HCT116 (cell line): Measurements from ENCODE around the gene MANEAL. TPM values are rescaled to one million over a fixed set of nuclear protein-coding genes. Genes with fewer than 3 reads are reported as not detected.

Source experiments
- ATAC-seq: fragments of 200-7000 bp; cut with Tn5 transposase; 2 replicates; pipeline ENCODE4 v1.9.1; 2020; ENCODE audit warnings: mild to moderate bottlenecking, moderate library complexity
- BruUV-seq: library from RNA; stranded (reverse); fragments of 400-500 nt; replicated peaks from 2 replicates; lab custom pipeline; 2021; lab: Mats Ljungman, UMichigan
- CTCF ChIA-PET: fragments of 300-600 bp; sonication (Branson Sonifier 250); formaldehyde crosslinking; loops from one replicate; lab custom pipeline; 2021; ENCODE audit warnings: antibody characterized with exemption; lab: Charles Lee
- POLR2A ChIA-PET: fragments of 300-600, 350-600 bp; sonication (Branson Sonifier 250); formaldehyde crosslinking; loops from one replicate; lab custom pipeline; 2021; ENCODE audit warnings: antibody characterized with exemption; lab: Charles Lee
- RAD21 ChIA-PET, 2 experiments: fragments of 300-600 bp; sonication (Branson Sonifier 250); formaldehyde crosslinking; loops; one replicate each; lab custom pipeline; 2023; ENCODE audit warnings: low total read pairs in 2 of 2; ENCODE audit not compliant: uncharacterized antibody in 2 of 2, unreplicated experiment in 2 of 2, low non-redundant PET in 1 of 2; lab: Charles Lee
- DNase-seq: peaks from one replicate; pipeline ENCODE4 v3.0.0-alpha.2; 2010; ENCODE audit warnings: low read depth, low spot score
- H2AFZ ChIP-seq: fragments of 200-600 bp; shearing (Covaris generic), sonication (generic); 2 replicates; pipeline ENCODE4 v1.6.1; 2017; ENCODE audit warnings: low read depth, mixed run types, mixed read lengths, antibody characterized with exemption, low read length; ENCODE audit not compliant: poor library complexity, severe bottlenecking
- H3K27ac ChIP-seq: 2 replicates; pipeline ENCODE4 v1.5.1; 2012; ENCODE audit warnings: low read depth, low read length
- H3K27me3 ChIP-seq: fragments of 200-600 bp; sonication (generic); 2 replicates; pipeline ENCODE4 v1.6.1; 2016; ENCODE audit warnings: mixed run types, low read length, mixed read lengths; ENCODE audit not compliant: insufficient read depth
- H3K36me3 ChIP-seq, 2 experiments: fragments of 200-500 bp in 1 of 2; fragments of 200-600 bp in 1 of 2; sonication (Bioruptor generic) in 1 of 2; sonication (generic) in 1 of 2; 2 replicates each; pipeline versions ENCODE4 v1.5.1 to v1.6.1; 2014 to 2016; ENCODE audit warnings: low read length in 2 of 2, inconsistent platforms in 1 of 2, mixed read lengths in 1 of 2, mixed run types in 1 of 2; ENCODE audit not compliant: insufficient read depth in 2 of 2, control insufficient read depth in 1 of 2
- H3K4me1 ChIP-seq, 2 experiments: fragments of 200-600 bp in 1 of 2; sonication (generic) in 1 of 2; 2 replicates each; pipeline versions ENCODE4 v1.5.1 to v1.6.1; 2012 to 2017; ENCODE audit warnings: low read length in 2 of 2, inconsistent platforms in 1 of 2, mild to moderate bottlenecking in 1 of 2, mixed read lengths in 1 of 2, mixed run types in 1 of 2, moderate library complexity in 1 of 2; ENCODE audit not compliant: insufficient read depth in 2 of 2, control insufficient read depth in 1 of 2
- H3K4me2 ChIP-seq: fragments of 200-600 bp; sonication (generic); 2 replicates; pipeline ENCODE4 v1.6.1; 2017; ENCODE audit warnings: mixed run types, low read length, mixed read lengths
- H3K4me3 ChIP-seq, 2 experiments: fragments of 200-600 bp in 1 of 2; sonication (generic) in 1 of 2; replicated peaks in 1 of 2; 2 replicates each; pipeline ENCODE4 v1.5.1; 2011 to 2016; ENCODE audit warnings: low read length in 2 of 2, control low read depth in 1 of 2, low read depth in 1 of 2, mild to moderate bottlenecking in 1 of 2, mixed read lengths in 1 of 2, mixed run types in 1 of 2
- H3K79me2 ChIP-seq: fragments of 200-600 bp; sonication (generic); 2 replicates; pipeline ENCODE4 v1.6.1; 2017; ENCODE audit warnings: mild to moderate bottlenecking, mixed run types, low read length, moderate library complexity, mixed read lengths; ENCODE audit not compliant: insufficient read depth
- H3K9ac ChIP-seq: fragments of 200-600 bp; sonication (generic); 2 replicates; pipeline ENCODE4 v1.6.1; 2016; ENCODE audit warnings: low read length, mixed read lengths
- H3K9me2 ChIP-seq: fragments of 200-600 bp; sonication (generic), shearing (Covaris generic); 2 replicates; pipeline ENCODE4 v1.6.1; 2017; ENCODE audit warnings: mixed run types, mild to moderate bottlenecking, moderate library complexity; ENCODE audit not compliant: insufficient read depth
- H3K9me3 ChIP-seq, 2 experiments: fragments of 200-500 bp in 1 of 2; fragments of 200-600 bp in 1 of 2; sonication (Bioruptor generic) in 1 of 2; sonication (generic) in 1 of 2; 2 replicates each; pipeline ENCODE4 v1.6.1; 2014 to 2017; ENCODE audit warnings: low read length in 2 of 2, mixed read lengths in 2 of 2, inconsistent platforms in 1 of 2, low read depth in 1 of 2, mild to moderate bottlenecking in 1 of 2, mixed run types in 1 of 2, moderate library complexity in 1 of 2; ENCODE audit not compliant: control insufficient read depth in 1 of 2, insufficient read depth in 1 of 2
- H4K20me1 ChIP-seq: fragments of 200-600 bp; sonication (generic), shearing (Covaris generic); 2 replicates; pipeline ENCODE4 v1.6.1; 2017; ENCODE audit warnings: mixed run types, mild to moderate bottlenecking, moderate library complexity; ENCODE audit not compliant: insufficient read depth
- ATF3 ChIP-seq: IDR thresholded peaks from 2 replicates; pipeline ENCODE4 v1.6.1; 2012
- CBX3 ChIP-seq: IDR thresholded peaks from 2 replicates; pipeline ENCODE4 v1.6.1; 2012; ENCODE audit warnings: low read depth
- EZH2 ChIP-seq: fragments of 200-600 bp; sonication (generic); IDR thresholded peaks from 2 replicates; pipeline ENCODE4 v1.6.1; 2017; ENCODE audit warnings: antibody characterized with exemption, mixed run types
- FOSL1 ChIP-seq: IDR thresholded peaks from 2 replicates; pipeline ENCODE4 v1.6.1; 2012; ENCODE audit warnings: low read depth
- POLR2A ChIP-seq: IDR thresholded peaks from 2 replicates; pipeline ENCODE4 v1.7.0; 2011; ENCODE audit warnings: borderline replicate concordance; ENCODE audit not compliant: insufficient read depth, insufficient read length; ENCODE audit errors: extremely low read depth
- POLR2AphosphoS5 ChIP-seq: IDR thresholded peaks from 2 replicates; pipeline ENCODE4 v1.6.1; 2011; ENCODE audit warnings: mild to moderate bottlenecking, low read depth, low read length, moderate library complexity
- SIN3A ChIP-seq: IDR thresholded peaks from 2 replicates; pipeline ENCODE4 v1.6.1; 2012; ENCODE audit warnings: low read depth
- SP1 ChIP-seq: IDR thresholded peaks from 2 replicates; pipeline ENCODE4 v1.6.1; 2012; ENCODE audit warnings: low read depth
- SRF ChIP-seq: IDR thresholded peaks from 2 replicates; pipeline ENCODE4 v1.6.1; 2012; ENCODE audit warnings: low read depth
- TCF7L2 ChIP-seq: IDR thresholded peaks from 2 replicates; pipeline ENCODE4 v1.7.0; 2011; ENCODE audit warnings: borderline replicate concordance, inconsistent platforms; ENCODE audit not compliant: insufficient read depth, insufficient read length; ENCODE audit errors: extremely low read depth
- ZNF274 ChIP-seq: fragments of 200-500 bp; sonication (Bioruptor generic); IDR thresholded peaks from 2 replicates; pipeline ENCODE4 v1.6.1; 2014; ENCODE audit warnings: mild to moderate bottlenecking, low read depth, low read length, inconsistent platforms
- intact Hi-C: fragments of 100-400 bp; cut with micrococcal nuclease; formaldehyde crosslinking; loops from 2 replicates; pipeline ENCODE4 v1.10.0; 2022
- total RNA-seq: library from RNA; stranded (reverse); gene quantifications from one replicate; pipeline ENCODE4 v1.2.1, GENCODE V29; 2021; ENCODE audit not compliant: unreplicated experiment
- TF ChIP-seq, protein P1 (sequence below): IDR thresholded peaks from 2 replicates; pipeline ENCODE4 v1.6.1; 2012; ENCODE audit warnings: low read depth
- TF ChIP-seq, protein P2 (sequence below), 3 experiments: fragments of 200-600 bp in 1 of 3; sonication (generic) in 1 of 3; IDR thresholded peaks in 2 of 3; conservative IDR thresholded peaks in 1 of 3; 2 replicates each; pipeline ENCODE4 v1.5.1; 2012 to 2017; ENCODE audit warnings: low read depth in 2 of 3, low read length in 2 of 3, antibody characterized with exemption in 1 of 3, borderline replicate concordance in 1 of 3, control low read depth in 1 of 3, mild to moderate bottlenecking in 1 of 3, mixed read lengths in 1 of 3, mixed run types in 1 of 3, moderate library complexity in 1 of 3; ENCODE audit not compliant: insufficient read depth in 1 of 3

MANEAL gene
- total RNA-seq, 1 experiment from 2014 or later: 17.3 TPM

DNA sequence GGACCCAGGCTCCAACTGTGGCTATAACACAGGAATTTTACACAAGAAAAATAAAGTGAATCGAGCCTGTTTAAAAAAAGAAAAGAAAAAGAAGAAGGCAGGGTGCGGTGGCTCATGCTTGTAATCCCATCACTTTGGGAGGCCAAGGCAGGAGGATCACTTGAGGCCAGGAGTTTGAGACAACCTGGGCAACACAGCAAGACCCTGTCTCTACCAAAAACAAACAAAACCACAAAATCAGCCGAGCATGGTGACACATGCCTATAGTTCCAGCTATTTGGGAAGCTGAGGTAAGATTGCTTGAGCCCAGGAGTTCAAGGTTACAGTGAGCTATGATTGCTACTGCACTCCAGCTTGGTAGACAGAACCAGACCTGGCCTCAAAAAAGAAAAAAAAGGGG lies 48.0 kb downstream of the MANEAL start:
- ChIA-PET POLR2A (no interaction called here), CTCF (no interaction called here), RAD21 (no interaction called here)
- H3K36me3 ChIP-seq: peaks cover 21 to 24% of the 10 kb centered on the region in 2 experiments
- H3K4me1 ChIP-seq: no peaks in the 10 kb centered on the region
- no peaks in the 10 kb centered on the region for H3K27me3 ChIP-seq
- no peak overlapping the region for H2AFZ ChIP-seq
- BruUV-seq: no TSS peak
- TF ChIP-seq SP1: no peak
- TF ChIP-seq SRF: no peak
- TF ChIP-seq ZNF274: no peak
- no peak for TF ChIP-seq POLR2AphosphoS5
- TF ChIP-seq, protein P1, sequence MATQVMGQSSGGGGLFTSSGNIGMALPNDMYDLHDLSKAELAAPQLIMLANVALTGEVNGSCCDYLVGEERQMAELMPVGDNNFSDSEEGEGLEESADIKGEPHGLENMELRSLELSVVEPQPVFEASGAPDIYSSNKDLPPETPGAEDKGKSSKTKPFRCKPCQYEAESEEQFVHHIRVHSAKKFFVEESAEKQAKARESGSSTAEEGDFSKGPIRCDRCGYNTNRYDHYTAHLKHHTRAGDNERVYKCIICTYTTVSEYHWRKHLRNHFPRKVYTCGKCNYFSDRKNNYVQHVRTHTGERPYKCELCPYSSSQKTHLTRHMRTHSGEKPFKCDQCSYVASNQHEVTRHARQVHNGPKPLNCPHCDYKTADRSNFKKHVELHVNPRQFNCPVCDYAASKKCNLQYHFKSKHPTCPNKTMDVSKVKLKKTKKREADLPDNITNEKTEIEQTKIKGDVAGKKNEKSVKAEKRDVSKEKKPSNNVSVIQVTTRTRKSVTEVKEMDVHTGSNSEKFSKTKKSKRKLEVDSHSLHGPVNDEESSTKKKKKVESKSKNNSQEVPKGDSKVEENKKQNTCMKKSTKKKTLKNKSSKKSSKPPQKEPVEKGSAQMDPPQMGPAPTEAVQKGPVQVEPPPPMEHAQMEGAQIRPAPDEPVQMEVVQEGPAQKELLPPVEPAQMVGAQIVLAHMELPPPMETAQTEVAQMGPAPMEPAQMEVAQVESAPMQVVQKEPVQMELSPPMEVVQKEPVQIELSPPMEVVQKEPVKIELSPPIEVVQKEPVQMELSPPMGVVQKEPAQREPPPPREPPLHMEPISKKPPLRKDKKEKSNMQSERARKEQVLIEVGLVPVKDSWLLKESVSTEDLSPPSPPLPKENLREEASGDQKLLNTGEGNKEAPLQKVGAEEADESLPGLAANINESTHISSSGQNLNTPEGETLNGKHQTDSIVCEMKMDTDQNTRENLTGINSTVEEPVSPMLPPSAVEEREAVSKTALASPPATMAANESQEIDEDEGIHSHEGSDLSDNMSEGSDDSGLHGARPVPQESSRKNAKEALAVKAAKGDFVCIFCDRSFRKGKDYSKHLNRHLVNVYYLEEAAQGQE: no peak
- peaks cover 49% of the 10 kb centered on the region for H3K79me2 ChIP-seq
- no peak for ATAC-seq
- H3K4me3 ChIP-seq: no peak overlapping the region
- intact Hi-C loops: no loop called here
- DNase-seq: no peak
- no peak overlapping the region for H3K4me2 ChIP-seq
- no peaks in the 10 kb centered on the region for H4K20me1 ChIP-seq
- H3K9ac ChIP-seq: no peak overlapping the region
- H3K27ac ChIP-seq: no peak overlapping the region
- no peaks in the 10 kb centered on the region for H3K9me2 ChIP-seq
- H3K9me3 ChIP-seq: no peaks in the 10 kb centered on the region

DNA sequence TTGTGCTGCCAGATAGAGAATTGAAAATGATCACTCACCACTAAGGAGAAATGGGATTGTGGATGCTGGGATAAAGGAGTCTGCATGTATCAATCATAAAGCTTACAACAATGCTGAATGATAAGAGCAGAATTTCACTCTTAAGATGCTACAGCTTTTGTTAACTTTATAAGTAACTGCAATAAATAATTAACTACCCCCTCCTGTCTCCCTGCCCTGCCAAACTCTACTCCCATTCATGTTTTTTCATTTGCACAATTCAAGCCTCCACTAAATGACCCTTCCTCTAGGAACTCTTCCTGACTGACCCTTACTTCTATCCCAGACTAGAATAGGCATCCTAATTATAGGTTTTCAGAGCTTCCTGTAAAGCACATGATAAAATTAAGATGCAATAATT lies 50.9 kb downstream of the MANEAL start:
- Histone ChIP-seq H3K4me3 (no peak overlapping the region), H3K27ac (no peak overlapping the region), H2AFZ (no peak overlapping the region), H3K4me2 (no peak overlapping the region), H3K9ac (no peak overlapping the region), H3K36me3 (peaks cover 8 to 10% of the 10 kb centered on the region in 2 experiments), H3K79me2 (peaks cover 76% of the 10 kb centered on the region), H3K9me3 (no peaks in the 10 kb centered on the region), H3K9me2 (no peaks in the 10 kb centered on the region), H3K4me1 (no peaks in the 10 kb centered on the region), H4K20me1 (no peaks in the 10 kb centered on the region), H3K27me3 (no peaks in the 10 kb centered on the region)
- intact Hi-C loops: no loop called here
- no peak for ATAC-seq
- POLR2A ChIA-PET: no interaction called here
- BruUV-seq: no TSS peak
- no peak for DNase-seq
- CTCF ChIA-PET: no interaction called here
- RAD21 ChIA-PET: no interaction called here
- TF ChIP-seq SP1: no peak
- no peak for TF ChIP-seq ZNF274
- TF ChIP-seq POLR2A: no peak
- TF ChIP-seq, protein P2, sequence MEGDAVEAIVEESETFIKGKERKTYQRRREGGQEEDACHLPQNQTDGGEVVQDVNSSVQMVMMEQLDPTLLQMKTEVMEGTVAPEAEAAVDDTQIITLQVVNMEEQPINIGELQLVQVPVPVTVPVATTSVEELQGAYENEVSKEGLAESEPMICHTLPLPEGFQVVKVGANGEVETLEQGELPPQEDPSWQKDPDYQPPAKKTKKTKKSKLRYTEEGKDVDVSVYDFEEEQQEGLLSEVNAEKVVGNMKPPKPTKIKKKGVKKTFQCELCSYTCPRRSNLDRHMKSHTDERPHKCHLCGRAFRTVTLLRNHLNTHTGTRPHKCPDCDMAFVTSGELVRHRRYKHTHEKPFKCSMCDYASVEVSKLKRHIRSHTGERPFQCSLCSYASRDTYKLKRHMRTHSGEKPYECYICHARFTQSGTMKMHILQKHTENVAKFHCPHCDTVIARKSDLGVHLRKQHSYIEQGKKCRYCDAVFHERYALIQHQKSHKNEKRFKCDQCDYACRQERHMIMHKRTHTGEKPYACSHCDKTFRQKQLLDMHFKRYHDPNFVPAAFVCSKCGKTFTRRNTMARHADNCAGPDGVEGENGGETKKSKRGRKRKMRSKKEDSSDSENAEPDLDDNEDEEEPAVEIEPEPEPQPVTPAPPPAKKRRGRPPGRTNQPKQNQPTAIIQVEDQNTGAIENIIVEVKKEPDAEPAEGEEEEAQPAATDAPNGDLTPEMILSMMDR (IDR thresholded peaks at IDR 0.05 in 2 of 3, conservative IDR thresholded peaks at IDR 0.05 in 1 of 3; ENCODE audit: borderline replicate concordance in 1 of 3, insufficient read depth in 1 of 3, low read depth in 2 of 3, low read length in 2 of 3): no peak
- TF ChIP-seq FOSL1: no peak
- TF ChIP-seq CBX3: no peak
- no peak for TF ChIP-seq EZH2
- no peak for TF ChIP-seq ATF3
- no peak for TF ChIP-seq SIN3A
- no peak for TF ChIP-seq TCF7L2
